T47D (cell line): Measurements from ENCODE around the gene ADAR.

Experiments
- DNase-seq, 2 experiments: peaks; one replicate each; pipeline versions ENCODE4 v3.0.0 to v3.0.0-alpha.2; 2011 to 2012; ENCODE audit warnings: low read depth in 1 of 2, low spot score in 1 of 2
- JUND ChIP-seq: IDR thresholded peaks from 2 replicates; pipeline ENCODE4 v1.6.1; 2012; ENCODE audit warnings: low read depth
- in situ Hi-C: cut with HindIII; loops from 2 replicates; pipeline ENCODE4 v1.10.0; 2016; ENCODE audit warnings: low sequenced_read_pairs, low pct_unique_long_range_greater_than_20kb

The ADAR gene

DNA sequence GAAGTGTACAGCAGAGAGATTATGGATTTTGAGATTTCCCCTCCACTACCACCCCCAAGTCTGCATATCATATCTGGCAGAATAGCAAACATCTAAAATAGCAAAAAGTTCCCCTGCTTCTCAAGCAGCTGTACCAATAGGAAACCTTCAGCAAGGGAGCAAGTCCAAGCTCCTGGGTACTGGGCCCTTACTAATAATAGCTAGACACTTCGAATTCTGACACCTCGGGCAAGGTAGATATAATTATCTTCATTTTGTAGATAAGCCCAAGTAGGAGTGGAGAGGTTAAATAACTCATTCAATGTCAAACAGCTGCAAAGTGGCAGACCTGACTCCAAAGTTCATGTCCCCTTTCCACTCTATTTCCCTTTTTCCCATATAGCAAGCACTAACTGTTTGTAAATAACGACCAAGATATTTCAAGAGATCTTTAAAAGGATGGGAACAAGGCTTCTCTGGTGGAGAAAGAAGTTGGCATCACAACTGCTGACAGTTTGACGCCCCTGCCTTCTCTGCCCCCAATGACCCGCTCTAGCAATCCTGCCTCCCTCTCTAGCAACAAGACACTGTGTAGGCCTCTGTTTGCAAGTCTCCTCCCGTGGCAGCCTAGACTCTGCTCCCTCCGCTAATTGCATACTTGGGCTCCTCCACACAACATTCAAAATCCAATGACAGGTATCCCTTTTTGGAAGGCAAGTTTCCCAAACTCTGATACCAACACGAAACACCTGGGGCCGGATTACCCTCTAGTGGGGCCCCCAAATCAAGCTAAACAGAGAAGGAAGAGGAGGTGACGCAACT is 18.7 kb upstream of the ADAR start:
- DNase-seq: no peak
- in situ Hi-C loops: no loop called here
- TF ChIP-seq JUND: no peak

DNA sequence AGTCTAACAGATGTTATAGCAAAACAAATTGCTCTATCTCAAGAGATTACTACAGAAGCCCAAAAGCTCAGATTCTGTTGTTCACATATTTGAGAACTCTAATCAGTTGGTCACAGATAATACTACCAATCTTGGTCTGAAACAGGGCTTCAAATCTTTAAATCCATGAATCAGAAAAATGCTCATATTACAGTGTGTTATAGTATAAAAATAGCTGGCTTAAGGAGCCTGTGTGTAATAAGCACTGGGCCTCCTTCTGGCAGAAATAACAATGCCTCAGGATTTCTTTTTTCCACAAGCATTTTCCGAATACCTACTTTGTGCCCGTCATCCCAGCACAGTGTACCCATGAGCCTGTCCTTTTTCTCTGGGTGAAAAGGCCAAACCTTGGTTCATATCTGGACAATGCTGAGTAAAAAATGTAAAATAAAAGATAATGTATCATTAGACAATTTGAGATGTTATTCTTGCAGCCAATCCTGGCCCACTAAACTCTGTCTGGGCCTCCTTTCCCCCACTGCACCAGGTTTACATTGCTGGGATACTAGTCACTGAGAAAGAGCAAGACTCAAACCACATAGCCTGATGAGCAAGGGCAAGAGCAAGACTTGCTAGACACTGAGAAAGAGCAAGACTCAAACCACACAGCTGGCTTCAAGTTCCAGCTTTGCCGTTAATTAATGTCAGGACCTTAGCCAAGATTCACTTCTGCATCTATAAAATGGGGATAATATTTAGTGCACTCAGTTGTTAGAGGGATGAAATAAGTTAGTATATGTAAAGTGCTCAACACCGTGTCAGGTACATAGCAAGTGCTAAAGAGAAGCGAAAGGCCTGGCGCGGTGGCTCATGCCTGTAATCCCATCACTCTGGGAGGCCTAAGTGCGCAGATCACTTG is 17.0 kb upstream of the ADAR start:
- no peak for TF ChIP-seq JUND
- no peak for DNase-seq
- in situ Hi-C loops: no loop called here

DNA sequence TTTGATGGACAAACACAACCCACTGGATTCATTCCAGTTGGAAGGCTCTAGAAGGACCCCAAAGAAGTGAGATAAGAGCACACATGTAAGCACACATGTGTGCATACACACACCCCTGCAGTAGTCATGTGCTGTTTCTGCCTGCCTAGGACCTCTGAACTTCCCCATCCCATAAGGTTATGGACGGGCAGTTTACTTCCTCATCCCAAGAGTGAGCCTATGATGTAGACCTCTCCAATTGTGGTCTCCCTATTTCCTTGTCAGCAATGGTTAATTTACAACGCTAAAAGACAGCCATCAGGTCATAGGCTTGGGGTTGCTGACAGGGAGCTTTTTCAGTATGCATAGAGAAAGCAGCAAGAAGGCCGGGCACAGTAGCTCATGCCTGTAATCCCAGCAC is 15.4 kb upstream of the ADAR start:
- TF ChIP-seq JUND: no peak
- in situ Hi-C loops: no loop called here
- DNase-seq: no peak

DNA sequence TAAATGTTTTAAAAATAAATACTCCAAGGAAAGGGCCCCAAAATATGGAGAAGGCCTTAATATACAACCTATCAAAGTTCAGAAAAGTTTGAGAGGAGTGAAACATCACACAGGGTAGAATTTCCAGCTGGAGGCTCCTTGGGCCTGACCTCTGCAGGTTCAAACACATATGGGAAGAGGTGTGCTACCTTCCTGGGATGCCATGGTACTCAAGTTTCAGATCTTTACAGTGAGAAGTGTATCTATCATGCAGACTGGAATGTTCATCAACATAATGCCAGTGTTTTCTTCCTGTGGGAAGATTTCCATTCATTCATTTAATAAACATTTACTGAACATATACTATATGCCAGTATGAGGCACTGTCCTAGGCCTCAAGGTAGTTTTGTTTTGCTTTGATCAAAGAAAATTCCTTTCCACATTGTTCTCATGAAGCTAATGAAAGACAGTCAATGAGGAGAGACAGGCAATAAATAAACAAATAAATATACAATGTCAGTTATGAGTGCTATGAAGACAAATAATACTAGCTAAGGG is 14.6 kb upstream of the ADAR start:
- TF ChIP-seq JUND: no peak
- DNase-seq: no peak
- in situ Hi-C loops: no loop called here

DNA sequence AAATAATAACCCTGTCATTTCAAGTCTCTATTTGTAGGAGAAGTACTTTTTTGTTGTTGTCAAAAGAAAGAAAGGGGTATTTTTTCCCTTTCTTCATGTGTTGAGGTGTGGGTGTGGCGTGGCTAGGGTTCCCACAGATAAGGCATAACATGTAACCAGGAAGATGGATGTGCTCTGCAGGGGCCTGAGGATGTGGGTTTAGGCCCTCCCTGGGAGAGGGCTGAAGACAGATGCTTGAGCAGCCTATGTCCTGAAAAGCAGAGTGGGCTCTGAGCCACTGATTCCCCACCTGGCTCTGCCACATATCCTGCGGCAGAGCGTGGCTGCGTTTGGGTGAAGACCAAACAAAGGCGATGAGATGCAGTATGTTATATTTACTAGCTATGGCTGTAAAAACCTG is 13.9 kb upstream of the ADAR start:
- no peak for DNase-seq
- no peak for TF ChIP-seq JUND
- in situ Hi-C loops: no loop called here

DNA sequence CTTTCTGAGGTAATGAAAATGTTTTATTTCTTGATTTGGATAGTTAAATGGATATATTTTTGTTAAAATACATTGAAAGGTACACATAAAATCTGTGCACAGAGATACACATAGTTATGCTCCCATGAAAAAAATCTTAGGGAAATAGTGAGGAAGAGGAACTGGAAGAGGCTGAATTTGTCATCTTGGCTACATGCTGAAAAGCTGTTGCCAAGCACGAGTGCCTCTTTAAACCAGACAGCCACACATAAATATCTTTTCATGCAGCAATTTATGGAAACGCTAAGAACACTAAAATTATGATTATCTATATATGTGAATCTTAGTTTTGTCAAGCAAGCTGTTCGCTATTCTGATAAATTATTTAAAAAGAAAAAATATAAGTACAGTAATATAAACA is 12.8 kb upstream of the ADAR start:
- DNase-seq: no peak
- TF ChIP-seq JUND: no peak
- in situ Hi-C loops: no loop called here

DNA sequence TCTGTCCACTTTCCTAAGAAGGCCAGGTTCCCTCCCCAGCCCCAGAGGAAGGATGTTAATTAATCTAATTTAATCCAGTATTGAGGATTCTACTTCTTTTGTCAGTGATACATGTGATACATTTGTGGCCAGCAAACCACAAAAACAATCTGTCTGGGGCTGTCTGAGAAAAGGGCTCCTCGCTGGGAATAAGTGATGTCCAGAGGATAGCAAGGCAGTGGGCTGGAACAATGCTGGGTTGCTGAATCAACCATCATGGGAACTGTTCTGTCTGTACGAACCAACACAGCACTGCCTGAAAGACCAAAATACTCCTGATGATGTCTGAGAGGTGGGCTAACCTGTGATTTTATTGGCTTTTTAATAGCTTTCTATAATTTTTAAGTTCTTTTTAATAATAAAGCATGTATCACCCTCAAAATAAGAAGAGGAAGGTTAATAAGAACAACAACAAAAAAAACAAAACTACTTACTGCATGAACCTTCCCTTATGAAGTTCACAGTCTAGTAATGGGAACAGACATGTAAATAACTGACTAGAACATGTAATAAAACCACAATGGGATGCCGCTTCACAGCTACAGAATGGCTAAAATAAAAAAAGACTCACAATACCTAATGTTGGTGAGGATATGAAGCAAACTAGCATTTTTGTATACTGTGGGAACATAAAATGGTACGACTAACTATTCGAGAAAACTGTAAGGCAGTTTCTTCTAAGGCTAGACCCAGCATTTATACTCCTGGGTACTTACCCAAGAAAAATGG is 11.4 kb upstream of the ADAR start:
- no peak for TF ChIP-seq JUND
- DNase-seq: no peak
- in situ Hi-C loops: no loop called here

DNA sequence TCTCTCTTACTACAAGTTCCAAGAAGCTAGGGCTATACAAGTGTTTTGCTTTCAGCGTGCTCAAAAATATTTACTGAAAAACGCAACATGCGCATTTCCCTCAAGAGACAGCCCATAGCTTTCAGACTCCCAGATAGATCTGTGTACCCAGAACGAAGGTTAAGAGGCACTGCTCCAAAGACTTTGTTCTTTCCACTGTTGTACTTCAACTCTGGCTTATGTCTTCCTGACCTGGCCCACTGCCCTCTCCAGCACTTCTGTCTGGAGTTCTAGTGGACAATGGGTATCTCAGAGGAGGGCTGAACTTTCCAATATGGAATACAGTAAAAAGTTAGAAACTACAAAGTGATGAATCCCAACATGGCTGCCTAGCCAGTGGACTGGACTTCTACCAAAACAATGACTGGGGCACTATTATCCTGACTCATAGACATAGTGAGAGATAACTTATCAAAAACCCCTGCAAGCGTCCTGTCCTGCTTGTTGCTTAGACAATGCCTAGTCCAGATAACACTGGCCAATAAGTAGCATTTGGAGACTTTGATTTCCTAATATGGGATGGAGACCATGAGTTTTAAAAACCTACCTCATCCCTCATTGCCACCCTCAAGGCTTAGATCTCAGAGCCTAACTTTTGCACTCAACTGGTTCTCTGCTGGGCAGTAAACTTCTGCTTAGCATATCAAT is 8.8 kb upstream of the ADAR start:
- no peak for DNase-seq
- no peak for TF ChIP-seq JUND
- in situ Hi-C loops: no loop called here

DNA sequence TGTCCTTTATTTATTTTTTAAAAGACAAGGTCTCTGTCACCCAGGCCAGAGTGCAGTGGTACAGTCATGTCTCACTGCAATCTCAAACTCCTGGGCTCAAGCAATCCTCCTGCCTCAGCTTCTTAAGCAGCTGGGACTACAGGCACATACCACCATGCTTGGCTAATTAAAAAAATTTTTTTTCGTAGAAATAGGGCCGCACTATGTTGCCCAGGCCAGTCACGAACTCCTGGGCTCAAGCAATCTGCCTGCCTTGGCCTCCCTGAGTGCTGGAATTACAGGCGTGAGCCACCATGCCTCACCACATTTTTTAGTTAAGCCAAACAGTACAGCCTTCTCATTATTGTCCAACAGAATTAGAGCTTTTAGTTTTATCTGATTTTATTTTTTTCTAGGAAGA is 7.4 kb upstream of the ADAR start:
- no peak for DNase-seq
- in situ Hi-C loops: no loop called here
- TF ChIP-seq JUND: no peak

DNA sequence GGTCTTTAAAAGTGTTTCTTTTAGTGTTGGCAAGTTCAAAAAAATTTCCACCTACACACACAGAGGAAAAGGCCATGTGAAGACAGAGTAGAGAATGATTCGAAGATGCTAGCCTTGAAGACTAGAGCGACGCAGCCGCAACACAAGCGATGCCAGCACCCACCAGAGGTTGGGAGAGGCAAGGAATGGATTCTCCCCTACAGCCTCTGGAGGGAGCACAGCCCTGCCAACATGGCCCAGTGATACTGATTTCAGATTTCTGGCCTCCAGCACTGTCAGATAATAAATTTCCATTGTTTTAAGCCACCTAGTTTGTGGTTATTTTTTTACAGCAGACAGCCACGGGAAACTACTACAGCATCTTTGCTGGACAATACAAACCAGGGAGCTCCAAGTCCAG is 6.9 kb upstream of the ADAR start:
- TF ChIP-seq JUND: no peak
- DNase-seq: no peak
- in situ Hi-C loops: no loop called here

DNA sequence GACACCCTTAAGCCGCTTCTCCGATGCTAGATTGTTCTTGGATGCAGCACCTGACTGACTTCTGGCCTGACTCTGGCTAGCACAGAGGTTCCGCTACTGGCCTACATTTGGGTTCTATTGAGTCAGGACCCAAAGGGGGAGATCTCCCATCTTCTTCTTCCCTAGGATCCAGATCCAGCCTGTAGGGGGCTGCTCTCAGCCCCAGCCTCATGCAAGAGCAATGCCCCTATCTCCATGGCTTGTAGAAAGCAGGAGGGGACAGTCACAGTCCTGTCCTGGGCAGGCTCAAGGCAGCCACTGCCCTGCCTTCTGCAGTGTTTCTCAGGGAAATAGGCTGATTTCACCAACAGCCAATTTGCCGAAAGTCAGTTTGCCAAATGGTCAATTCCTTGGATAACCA is 6.3 kb upstream of the ADAR start:
- no peak for TF ChIP-seq JUND
- in situ Hi-C loops: no loop called here
- DNase-seq: no peak
